GM18519 (cell line): ENCODE measurements around the gene PPP1CA.
"Not testable (repeated sequence)": the region's sequence is repeated elsewhere in the genome, so short reads cannot be mapped to it uniquely, and the experiment has no call there.

Experiments
- ATAC-seq: cut with Tn5 transposase; IDR thresholded peaks from one replicate; pipeline ENCODE4 v1.9.1; 2021; ENCODE audit warnings: mild to moderate bottlenecking, moderate library complexity; ENCODE audit not compliant: unreplicated experiment, low FRiP score

The PPP1CA gene

DNA sequence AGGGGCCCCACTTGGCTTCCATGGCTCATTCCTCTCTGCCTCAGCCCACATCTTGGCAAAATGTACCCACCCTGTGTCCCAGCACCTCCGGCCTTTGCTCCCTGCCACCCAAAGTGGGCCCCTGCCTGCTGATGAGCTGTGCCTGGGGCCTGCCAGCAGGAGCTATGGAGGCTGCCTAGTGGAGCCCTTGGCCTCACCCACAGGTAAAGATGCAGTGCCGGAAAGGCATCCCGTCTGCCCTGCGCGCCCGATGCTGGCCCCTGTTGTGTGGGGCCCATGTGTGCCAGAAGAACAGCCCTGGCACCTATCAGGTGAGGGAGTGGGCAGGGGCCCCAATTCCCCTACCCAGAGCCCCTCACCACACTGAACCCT, 3.5 kb upstream of the PPP1CA start:
- ATAC-seq: no peak

DNA sequence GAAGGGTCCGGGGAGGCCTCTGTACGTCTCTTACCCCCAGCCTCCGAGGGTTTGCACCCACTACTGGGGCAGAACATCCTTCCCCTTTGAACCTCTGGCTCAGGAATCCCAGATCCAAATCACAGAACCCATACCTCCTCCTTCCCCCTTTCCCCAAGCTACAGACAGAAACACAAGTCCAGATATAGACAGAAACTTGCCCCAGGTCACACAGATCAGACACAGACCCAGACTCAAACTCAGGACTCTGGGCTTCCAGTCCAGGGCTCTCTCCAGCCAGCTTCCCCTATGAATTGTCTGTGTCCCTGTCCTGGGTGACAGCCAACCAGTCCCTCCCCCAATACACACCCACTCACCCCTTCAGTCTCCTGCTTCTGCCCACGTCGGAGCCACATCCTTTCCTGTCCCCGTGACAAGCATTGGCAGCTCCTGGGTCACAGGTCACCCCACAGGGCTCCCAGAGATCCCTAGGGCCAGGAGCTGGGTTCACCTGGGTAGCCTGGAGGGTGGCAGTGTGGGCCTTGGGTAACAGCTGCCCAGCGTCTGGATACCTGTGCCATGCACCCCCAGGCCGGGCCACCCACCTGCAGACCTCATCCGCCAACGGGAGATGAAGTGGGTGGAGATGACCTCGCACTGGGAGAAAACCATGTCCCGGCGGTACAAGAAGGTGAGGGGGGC, 3.0 kb upstream of the PPP1CA start:
- ATAC-seq: no peak

DNA sequence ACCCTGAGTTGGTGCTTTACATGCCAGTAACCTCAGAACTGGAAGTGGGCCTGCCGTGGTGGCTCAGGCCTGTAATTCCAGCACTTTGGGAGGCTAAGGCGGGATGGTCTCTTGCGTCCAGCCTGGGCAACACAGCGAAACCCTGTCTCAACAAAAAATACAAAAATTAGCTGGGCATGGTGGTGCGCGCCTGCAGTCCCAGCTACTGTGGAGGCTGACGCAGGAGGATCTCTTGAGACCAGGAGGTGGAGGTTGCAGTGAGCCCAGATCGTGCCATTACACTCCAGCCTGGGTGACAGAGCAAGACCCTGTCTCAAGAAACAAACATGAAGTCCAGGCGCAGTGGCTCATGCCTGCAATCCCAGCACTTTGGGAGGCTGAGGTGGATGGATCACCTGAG, 1.4 kb upstream of the PPP1CA start:
- ATAC-seq: not testable (repeated sequence)

DNA sequence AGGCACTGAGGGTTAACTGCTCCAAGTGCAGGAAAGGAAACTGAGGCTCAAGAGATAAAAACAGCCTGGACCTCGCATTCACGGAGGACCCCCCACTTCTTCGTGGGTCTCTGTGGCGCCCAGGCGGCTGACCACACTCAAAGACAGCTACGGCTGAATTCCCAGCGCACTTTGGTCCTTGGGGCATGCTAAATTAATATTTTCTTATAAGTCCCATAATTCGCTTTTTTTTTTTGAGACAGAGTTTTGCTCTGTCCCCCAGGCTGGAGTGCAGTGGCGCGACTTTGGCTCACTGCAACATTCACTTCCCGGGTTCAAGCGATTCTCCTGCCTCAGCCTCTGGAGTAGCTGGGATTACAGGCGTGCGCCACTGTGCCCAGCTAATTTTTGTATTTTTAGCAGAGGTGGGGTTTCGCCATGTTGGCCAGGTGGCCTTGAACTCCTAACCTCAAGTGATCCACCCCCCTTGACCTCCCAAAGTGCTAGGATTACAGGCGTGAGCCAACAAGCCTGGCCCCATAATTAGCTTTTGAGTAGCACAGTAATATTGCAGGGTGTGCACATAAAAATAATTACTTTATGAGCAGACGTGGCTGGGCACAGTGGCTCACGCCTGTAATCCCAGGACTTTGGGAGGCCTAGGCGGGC, 658 bp upstream of the PPP1CA start:
- ATAC-seq: not testable (repeated sequence)

DNA sequence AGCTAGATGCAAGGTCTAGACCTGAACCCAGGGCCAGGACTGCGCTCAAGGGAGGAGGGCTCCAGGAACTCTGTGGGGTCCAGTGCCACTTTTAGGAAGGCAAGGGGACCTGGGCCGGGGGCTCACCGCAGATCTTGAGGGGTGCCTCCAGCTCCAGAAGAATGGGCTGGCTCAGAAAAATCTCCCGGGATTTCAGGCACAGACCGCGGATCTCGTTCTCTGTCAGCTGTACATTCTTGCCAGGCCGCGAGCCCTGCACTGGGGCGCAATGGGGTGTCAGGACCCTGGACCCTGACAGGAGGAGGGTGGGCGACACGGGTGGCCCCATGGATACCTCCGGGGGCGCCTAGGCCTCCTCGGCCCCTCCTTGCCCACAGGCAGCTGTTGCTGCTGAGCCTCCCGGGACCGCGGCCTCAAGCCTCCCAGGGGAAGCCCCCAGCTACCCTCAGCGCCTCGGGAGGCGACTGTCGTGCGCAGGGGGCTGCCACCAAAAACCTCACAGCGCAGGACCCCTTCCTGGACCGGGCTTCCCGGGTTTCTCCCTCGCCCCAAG, 640 bp downstream of the PPP1CA start:
- ATAC-seq: peak; percentile 14

DNA sequence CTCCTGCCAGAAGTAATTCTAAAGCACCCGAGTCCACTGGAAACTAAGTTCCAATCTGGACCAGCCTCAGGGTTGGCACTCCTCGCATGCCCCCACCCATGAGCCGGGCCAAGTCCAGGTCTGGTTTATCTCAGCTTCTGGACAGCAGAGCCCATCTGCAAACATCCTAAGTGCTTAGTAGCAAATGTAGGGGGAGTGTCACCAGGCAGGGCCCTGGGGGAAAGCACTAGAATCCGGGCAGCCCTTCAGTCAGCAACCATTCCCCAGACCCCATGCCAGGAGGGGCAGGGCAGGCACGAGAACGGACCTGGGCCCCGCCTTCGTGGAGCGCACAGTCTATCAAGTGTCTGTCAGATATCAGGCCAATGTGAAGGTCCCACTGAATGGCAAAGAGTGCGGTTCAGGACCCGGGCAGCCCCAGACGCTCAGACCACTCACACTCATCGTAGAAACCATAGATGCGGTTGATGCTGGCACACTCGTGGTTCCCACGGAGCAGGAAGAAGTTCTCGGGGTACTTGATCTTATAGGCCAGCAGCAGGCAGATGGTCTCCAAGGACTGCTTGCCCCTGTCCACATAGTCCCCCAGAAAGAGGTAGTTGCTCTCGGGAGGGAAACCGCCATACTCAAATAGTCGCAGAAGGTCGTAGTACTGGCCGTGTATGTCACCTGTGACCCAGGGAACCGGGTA, 1.3 kb downstream of the PPP1CA start:
- no peak for ATAC-seq

DNA sequence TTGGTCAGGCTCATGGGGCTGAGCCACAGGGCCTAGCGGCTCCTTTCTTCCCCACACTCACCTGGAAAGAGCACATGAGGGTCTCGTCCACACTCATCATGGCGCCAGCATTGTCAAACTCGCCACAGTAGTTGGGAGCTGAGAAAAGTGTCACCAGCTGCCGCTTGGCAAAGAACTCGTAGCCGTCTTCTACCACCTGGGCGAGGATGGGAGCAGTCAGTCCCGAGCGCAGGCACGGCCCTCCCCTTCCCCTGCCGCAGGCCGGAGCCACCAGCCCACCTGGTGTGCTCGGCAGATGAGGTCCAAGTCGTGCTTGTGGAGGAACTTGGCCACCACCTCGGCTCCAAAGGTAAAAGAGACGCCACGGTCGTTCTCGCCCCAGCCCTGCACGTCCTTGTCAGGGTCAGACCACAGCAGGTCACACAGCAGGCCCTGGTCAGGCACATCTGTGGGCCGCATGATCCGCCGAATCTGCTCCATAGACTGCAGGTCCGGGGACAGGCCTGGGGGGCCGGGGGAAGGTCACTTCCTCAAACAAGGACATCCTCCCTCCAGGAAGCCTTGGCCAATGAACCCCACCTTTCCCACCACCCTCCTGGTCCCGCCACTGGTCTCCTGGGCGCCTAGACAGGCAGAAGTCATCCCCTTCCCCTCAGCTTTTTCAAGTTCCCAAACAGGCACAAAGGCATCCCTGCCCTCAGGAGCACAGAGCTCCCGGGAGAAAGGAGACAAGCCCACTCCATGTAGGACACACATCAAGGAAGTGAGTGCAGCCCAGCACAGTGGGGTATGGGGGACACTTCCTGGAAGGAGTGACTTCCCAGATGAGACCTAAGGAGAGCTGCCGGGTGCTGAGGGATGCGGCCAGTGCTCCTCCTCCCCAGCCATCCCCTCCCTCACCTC, 2.7 kb downstream of the PPP1CA start:
- ATAC-seq: no peak

DNA sequence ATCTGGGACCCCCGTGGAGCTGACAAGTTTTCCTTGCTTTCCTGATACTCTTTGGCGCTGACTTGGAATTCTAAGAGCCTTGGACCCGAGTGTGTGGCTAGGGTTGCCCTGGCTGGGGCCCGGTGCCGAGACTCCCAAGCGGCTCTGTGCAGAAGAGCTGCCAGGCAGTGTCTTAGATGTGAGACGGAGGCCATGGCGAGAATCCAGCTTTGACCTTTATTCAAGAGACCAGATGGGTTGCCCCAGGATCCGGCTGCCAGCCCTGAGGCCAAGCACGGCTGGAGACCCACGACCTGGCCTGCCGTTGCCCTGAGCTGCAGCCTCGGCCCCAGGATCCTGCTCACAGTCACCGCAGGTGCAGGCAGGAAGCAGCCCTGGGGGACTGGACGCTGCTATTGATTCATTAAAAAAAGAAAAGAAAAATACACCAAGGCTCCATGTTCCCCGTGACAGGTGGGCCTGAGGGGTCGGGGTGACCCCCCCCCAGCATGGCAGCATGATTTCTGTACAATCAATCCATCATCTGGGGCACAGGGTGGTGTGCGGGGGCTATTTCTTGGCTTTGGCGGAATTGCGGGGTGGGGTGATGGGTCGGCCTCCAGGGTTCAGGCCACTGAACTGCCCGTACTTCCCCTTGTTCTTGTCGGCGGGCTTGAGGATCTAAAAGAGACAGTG, 3.5 kb downstream of the PPP1CA start:
- no peak for ATAC-seq

DNA sequence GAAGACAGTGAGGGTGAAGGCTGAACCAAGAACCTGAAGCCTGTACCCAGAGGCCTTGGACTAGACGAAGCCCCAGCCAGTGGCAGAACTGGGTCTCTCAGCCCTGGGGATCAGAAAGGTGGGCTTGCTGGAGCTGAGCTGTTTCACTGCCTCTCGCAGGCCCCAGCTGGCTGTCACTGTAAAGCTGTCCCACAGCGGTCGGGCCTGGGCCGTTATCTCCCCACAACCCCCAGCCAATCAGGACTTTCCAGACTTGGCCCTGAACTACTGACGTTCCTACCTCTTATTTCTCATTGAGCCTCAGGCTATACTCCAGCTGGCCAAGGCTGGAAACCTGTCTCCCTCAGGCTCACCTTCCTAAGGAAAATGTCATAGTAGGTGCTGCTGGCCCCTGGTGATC, 4.1 kb downstream of the PPP1CA start:
- ATAC-seq: no peak

DNA sequence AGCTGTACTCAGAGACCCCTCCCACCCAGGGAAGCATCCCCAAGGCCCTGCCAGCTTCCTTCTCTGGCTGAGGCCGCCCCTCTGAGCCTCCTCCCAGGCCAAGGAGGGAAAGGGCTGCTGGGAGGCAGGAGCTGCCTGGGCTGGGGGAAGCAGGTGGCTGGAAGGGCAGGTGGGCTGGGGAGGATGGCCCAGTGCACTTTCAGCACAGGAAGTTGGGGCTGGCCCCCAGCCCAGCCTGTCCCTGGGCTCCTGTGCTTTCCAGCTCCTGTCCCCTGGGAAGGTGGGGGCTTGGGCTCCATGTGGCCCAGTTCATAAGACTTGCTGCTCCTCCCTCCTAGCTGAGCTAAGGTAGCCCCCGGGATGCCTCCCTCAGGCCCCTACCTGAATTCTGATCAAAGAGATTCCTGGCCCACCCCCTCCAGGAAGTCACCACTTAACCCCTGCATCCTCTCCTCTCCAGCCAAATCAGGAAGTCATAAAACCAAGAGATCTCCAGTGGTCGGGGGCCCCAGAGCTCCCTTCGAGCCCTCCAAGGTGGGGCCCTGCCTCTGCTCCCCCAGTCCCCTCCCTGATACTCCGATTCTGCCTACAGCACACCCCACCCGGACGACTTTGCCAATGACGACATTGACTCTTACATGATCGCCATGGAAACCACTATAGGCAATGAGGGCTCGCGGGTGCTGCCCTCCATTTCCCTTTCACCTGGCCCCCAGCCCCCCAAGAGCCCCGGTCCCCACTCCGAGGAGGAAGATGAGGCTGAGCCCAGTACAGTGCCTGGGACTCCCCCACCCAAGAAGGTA, 4.9 kb downstream of the PPP1CA start:
- ATAC-seq: no peak

DNA sequence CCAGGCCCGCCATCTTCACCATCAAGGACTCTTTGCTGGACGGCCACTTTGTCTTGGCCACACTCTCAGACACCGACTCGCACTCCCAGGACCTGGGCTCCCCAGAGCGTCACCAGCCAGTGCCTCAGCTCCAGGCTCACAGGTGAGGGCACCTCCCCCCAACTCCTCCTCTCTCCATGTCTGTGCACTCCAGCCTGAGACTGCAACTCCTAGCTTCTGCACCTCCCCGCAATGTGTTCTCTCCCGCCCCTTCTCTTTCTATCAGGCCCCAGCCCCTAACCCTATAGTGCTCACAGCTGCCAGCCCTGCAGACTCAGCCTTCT, 5.4 kb downstream of the PPP1CA start:
- ATAC-seq: no peak

DNA sequence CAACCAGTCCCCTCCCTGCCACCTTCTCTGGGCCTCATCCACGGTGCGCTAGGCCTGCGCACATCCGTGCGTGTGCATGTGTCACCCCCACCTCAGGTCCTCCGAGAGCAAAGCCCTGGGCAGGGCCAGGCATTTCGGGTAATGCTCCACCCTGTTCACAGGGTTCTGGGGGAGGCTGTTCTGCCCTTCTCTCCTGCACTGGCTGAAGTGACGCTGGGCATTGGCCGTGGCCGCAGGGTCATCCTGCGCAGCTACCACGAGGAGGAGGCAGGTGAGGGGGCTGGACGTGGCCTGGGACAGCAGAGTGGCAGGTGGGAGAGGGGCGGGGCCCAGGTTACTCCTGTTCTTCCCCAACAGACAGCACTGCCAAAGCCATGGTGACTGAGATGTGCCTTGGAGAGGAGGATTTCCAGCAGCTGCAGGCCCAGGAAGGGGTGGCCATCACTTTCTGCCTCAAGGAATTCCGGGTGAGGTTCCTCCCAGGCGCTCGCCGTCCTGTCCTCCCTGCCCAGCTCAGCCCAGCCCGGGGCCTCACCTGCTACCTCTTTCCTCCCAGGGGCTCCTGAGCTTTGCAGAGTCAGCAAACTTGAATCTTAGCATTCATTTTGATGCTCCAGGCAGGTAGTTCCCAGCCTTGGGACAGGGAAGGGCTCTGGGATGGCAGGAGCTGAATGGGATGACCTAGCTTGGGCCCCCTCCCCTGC, 6.0 kb downstream of the PPP1CA start:
- ATAC-seq: no peak

DNA sequence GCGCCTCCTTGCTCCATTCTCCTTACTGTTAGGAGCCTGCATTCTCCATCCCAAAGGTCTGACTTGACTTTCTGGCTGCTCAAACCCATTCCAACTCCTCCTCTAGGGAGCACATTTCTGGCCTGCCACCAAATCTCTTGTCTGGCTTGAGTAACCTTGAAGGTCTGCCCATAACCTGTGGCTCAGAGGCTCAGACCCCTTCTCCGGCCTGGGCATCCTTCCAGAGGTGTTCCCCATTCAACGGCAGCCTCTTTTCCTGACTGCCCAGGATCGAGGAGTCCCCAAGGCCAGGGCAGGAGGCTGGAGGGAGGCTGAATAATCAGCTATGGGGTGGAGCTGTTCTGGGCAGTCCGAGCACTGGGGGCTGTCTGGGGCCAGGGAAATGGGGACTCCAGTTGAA, 7.7 kb downstream of the PPP1CA start:
- no peak for ATAC-seq

DNA sequence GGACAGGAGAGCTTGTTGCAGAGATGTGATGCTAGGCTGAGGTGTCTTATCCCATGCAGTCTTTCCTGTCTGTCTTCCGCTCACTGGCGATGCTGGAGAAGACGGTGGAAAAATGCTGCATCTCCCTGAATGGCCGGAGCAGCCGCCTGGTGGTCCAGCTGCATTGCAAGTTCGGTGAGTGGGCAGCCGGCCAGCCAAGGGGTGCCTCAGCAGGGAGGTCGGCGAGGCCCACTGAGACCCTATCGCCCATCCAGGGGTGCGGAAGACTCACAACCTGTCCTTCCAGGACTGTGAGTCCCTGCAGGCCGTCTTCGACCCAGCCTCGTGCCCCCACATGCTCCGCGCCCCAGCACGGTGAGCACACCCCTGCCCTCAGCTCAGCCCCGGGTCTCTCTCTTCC, 8.2 kb downstream of the PPP1CA start:
- ATAC-seq: no peak

DNA sequence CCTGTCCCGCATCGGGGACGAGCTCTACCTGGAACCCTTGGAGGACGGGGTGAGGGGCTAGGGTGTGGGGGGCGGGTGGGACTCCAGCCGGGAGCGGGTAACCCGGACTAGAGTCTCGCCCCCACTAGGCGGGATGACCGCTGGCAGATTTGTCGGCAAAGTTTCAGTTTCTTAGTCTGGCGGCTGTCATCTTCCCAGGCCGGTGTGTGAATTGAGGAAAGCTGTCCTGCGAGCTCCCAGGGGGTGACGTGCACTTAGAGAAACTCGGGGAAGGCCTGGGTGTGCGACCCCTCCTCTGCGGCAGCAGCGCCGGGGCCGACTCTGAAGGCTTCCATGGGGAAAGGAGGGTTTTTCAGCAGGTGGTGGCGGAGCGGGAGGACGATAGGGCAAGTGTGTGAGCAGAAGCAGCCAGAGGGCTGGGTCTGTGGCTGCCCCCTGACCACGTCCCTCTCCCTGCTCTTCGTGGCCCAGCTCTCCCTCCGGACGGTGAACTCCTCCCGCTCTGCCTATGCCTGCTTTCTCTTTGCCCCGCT, 9.4 kb downstream of the PPP1CA start:
- ATAC-seq: no peak

DNA sequence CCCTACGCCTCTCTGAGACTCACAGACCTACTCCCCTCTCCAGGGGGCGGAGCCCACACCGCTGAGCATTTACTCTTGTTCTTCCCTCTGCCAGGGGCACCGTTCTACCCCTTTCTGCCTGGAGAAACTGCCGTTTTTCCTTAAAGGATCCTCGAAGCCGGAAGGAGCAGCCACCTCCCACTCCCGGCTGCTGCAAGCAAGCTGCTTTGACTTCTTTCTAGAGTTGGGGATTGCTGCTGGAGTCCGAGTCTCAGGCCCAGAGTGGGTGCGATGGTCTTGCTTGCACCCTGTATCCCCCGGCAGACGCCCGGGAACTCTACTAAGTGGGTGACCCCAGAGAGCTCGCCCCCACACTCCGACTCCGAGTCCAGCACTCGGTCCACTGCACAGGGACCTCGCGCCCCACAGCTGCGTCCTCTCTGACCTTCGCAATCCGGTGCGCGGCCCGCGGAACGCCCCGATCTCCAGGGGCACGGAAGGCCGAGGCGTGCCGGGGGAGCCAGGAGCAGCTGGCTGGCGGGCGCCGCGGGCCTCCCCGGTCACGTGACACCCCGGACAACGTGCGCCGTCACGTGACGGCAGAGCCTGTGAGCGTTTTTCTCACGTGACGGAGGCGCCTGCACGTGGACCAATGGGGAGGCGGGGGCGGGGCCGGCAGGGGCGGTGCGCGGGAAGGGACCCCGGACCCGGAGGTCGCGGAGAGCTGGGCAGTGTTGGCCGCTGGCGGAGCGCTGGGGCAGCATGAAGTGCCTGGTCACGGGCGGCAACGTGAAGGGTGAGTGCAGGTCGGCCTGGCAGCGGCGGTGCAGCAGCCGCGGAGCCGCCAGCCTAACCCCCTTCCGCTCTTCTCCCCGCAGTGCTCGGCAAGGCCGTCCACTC, 10.1 kb downstream of the PPP1CA start, which contains the start of gene RAD9A:
TSS of gene RAD9A (plus strand) at position 683 of the 879 bp plus-strand sequence. CDS start at position 742, 59 bp downstream.
- ATAC-seq: no peak

DNA sequence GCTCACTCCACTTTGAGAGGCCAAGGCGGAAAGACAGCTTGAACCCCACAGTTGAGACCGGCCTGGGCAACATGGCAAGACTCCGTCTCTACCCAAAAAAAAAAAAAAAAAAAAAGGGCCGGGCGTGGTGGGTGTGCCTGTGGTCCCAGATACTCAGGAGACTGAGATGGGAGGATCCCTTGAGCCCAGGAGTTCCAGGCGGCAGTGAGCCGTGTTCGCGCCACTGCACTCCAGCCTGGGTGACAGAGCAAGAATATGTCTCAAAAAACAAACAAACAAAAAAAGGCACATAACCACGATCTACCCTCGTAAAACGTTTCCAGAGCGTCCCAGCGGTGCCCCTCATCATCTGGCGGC, 10.7 kb downstream of the PPP1CA start:
- no peak for ATAC-seq

DNA sequence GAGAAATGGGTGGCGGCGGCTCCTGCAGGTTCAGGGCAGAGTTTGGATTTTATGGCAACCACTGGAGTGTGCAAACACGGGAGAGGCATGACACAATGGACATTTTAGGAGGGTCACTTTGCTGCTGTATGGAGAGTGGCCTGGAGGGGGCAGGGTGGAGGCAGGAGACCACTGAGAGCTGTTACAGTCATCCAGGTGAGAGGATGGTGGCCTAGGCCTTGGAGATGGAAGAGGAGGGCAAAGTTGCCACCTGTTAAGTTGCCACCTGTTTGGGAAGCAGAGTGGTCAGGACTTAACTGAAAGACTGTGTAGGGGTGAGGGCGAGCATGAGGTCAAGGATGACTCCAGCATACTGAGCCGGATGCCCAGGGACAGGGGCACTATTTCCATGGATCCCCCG, 12.2 kb downstream of the PPP1CA start:
- ATAC-seq: no peak
